Glutamatergic neuron (in vitro differentiated cells): Measurements from ENCODE around the gene FBLN2. TPM values are rescaled to one million over a fixed set of nuclear protein-coding genes. Genes with fewer than 3 reads are reported as not detected.

Experiments used
- DNase-seq: peaks from one replicate; pipeline ENCODE4 v3.0.0; 2022
- H3K27ac Mint-ChIP-seq: one replicate; pipeline ENCODE4 v1.8.0; 2020; ENCODE audit warnings: mild to moderate bottlenecking, mixed read lengths, inconsistent platforms; ENCODE audit not compliant: unreplicated experiment
- H3K27me3 Mint-ChIP-seq: one replicate; pipeline ENCODE4 v1.8.0; 2020; ENCODE audit warnings: mild to moderate bottlenecking, moderate library complexity, mixed read lengths, inconsistent platforms; ENCODE audit not compliant: unreplicated experiment
- H3K36me3 Mint-ChIP-seq: one replicate; pipeline ENCODE4 v1.8.0; 2020; ENCODE audit warnings: mild to moderate bottlenecking, mixed read lengths, inconsistent platforms; ENCODE audit not compliant: unreplicated experiment
- H3K4me1 Mint-ChIP-seq: one replicate; pipeline ENCODE4 v1.8.0; 2020; ENCODE audit warnings: mild to moderate bottlenecking, low read depth, mixed read lengths, inconsistent platforms; ENCODE audit not compliant: unreplicated experiment
- H3K4me3 Mint-ChIP-seq: one replicate; pipeline ENCODE4 v1.8.0; 2020; ENCODE audit warnings: mild to moderate bottlenecking, mixed read lengths, inconsistent platforms; ENCODE audit not compliant: unreplicated experiment
- H3K9me3 Mint-ChIP-seq: one replicate; pipeline ENCODE4 v1.8.0; 2020; ENCODE audit warnings: mild to moderate bottlenecking, moderate library complexity, mixed read lengths, inconsistent platforms; ENCODE audit not compliant: unreplicated experiment
- total RNA-seq: library from RNA; stranded (reverse); fragmentation: NEBNext Ultra II Directional; extraction: Animal tissue kit (Norgen Biotek cat#: 25700); gene quantifications from one replicate; pipeline ENCODE4 v1.2.1, GENCODE V29; 2021; ENCODE audit not compliant: unreplicated experiment
- TF ChIP-seq, protein P1 (sequence below): fragments of 200-600 bp; sonication (generic); IDR thresholded peaks from one replicate; pipeline ENCODE4 v1.5.0; 2021; ENCODE audit not compliant: partially characterized antibody, unreplicated experiment

Gene FBLN2
- total RNA-seq, 1 donor from 2014 or later, result 2.1 TPM

DNA sequence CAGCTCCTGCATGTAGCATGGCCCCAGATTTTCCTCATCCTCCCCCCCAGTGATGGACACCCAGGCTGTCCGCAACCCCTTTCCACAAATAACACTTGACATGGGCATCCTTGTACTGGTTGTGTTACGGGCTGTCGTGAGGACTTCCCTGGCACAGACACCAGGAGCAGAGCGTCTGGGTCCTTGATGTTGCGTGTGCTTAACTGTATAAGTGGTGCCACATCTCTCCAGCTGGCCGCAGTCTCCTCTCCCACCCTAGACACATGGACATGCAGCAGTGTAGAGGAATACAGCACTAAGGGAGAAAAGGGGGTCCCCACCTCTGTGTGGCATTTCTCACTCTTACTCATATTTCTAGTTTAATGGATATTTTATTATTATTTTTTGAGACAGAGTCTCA is 56.6 kb downstream of the FBLN2 start:
- Mint-ChIP-seq H3K4me3 (no peak overlapping the region), H3K27ac (no peak overlapping the region), H3K36me3 (no peaks in the 10 kb centered on the region), H3K27me3 (peaks cover 2% of the 10 kb centered on the region), H3K4me1 (peaks cover 3% of the 10 kb centered on the region), H3K9me3 (peaks cover 1% of the 10 kb centered on the region)
- TF ChIP-seq, protein P1, sequence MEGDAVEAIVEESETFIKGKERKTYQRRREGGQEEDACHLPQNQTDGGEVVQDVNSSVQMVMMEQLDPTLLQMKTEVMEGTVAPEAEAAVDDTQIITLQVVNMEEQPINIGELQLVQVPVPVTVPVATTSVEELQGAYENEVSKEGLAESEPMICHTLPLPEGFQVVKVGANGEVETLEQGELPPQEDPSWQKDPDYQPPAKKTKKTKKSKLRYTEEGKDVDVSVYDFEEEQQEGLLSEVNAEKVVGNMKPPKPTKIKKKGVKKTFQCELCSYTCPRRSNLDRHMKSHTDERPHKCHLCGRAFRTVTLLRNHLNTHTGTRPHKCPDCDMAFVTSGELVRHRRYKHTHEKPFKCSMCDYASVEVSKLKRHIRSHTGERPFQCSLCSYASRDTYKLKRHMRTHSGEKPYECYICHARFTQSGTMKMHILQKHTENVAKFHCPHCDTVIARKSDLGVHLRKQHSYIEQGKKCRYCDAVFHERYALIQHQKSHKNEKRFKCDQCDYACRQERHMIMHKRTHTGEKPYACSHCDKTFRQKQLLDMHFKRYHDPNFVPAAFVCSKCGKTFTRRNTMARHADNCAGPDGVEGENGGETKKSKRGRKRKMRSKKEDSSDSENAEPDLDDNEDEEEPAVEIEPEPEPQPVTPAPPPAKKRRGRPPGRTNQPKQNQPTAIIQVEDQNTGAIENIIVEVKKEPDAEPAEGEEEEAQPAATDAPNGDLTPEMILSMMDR, result no peak
- no peak for DNase-seq

DNA sequence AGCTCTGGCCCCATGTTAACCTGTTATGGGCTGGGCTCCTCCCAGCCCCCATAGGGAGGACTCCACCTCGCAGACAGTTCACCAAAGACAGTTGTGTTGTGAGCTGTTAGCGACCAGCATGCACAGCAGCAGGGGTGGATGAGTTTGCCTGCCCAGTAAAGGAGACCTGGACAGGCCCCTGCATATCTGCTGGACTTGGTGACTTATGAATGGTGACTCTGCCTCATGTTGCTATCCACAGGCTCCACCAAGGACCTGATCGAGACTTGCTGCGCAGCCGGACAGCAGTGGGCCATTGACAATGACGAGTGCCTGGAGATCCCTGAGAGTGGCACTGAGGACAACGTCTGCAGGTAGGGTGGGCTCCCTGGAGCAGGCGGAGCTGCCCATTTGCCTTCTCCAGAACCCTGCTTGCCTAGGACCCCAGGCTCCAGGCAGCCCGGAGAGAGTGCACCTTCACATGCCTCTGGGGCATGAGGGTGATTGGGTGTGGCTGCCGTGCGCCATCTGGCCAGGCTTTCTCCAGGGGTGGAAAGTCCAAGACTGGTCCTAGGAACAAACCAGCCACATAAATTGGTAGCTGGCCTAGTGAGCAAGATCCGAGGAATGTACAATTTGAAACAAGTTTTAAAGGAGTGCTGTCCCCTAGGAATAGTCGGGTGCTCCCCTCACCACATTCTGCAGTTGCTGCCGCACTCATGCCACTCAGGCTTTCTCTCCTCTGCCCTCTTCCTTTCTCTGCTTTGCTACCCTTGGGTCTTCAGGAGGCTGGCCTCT is 59.1 kb downstream of the FBLN2 start:
- Mint-ChIP-seq H3K4me1 (peaks cover 3% of the 10 kb centered on the region), H3K36me3 (no peaks in the 10 kb centered on the region), H3K4me3 (no peak overlapping the region), H3K9me3 (peaks cover 1% of the 10 kb centered on the region), H3K27ac (no peak overlapping the region), H3K27me3 (peaks cover 3% of the 10 kb centered on the region)
- DNase-seq, result no peak
- TF ChIP-seq, protein P1, result no peak

DNA sequence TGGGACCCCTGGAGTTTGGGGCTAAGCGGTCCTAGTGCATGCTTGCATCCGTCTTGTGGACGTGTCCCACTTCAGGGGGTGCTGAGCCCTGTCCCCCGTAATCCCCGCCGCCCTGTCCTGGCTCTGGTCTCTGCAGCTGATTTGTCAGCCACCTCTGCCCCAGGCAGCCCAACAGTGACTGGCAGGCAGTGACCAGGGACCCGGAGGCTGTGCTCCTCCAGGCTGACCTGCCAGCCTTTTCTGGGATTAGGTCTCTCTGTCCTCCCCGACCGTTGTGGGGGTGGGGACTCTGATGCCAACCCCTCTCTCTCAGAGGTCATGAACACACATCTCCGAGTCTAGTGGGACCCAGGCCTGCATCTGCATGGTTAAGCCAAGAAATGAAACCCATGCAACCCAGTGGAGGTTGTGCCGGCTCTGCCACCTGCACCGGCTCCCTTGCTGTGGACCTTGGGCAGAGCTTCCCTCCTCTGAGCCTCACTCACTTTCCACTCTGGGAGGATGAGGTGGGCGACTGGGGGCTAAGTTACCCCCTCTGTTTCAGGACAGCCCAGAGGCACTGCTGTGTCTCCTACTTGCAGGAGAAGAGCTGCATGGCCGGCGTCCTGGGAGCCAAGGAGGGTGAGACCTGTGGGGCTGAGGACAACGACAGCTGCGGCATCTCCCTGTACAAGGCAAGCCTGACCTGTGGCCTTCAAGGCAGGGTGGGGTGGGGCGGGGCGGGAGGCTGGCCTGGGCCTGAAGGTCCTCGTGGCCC is 60.2 kb downstream of the FBLN2 start:
- peaks cover 3% of the 10 kb centered on the region for H3K27me3 Mint-ChIP-seq
- H3K9me3 Mint-ChIP-seq, result peaks cover 1% of the 10 kb centered on the region
- TF ChIP-seq, protein P1, result no peak
- H3K36me3 Mint-ChIP-seq, result peaks cover under 1% of the 10 kb centered on the region
- no peak for DNase-seq
- peaks cover 3% of the 10 kb centered on the region for H3K4me1 Mint-ChIP-seq
- no peak overlapping the region for H3K4me3 Mint-ChIP-seq
- H3K27ac Mint-ChIP-seq, result no peak overlapping the region

DNA sequence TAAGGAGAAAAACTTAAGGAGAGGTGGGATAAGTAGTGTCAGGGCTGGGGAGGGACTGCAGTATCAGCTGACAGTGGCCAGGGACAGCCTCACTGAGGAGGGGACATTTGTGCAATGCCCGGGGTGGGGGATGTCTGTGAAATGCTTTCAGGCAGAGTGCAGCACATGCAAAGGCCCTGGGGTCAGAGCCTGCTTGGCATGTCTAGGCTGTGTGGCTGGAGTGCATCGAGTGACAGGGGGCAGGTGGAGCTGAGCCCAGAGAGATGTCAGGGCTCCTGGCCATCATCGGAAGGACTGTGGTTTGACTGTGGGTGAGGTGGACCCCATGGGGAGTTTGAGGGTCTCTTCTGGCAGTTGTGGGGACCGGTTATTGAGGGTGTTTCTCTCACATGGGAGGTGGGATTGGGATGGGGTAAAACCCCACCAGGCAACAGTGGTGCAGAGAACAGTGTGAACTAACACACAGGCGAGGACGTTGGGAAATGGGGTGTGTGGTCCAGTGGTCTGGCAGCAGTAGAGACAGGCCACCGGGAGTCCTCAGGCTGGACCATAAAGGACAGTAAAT is 61.2 kb downstream of the FBLN2 start:
- no peak overlapping the region for H3K4me3 Mint-ChIP-seq
- H3K27ac Mint-ChIP-seq, result no peak overlapping the region
- H3K36me3 Mint-ChIP-seq, result peaks cover 8% of the 10 kb centered on the region
- H3K27me3 Mint-ChIP-seq, result peaks cover 5% of the 10 kb centered on the region
- TF ChIP-seq, protein P1, result no peak
- peaks cover 1% of the 10 kb centered on the region for H3K9me3 Mint-ChIP-seq
- peaks cover 3% of the 10 kb centered on the region for H3K4me1 Mint-ChIP-seq
- no peak for DNase-seq
